ENCODE data around the gene BCAS3. TPM values are rescaled to one million over a fixed set of nuclear protein-coding genes. Genes with fewer than 3 reads are reported as not detected.

Gene BCAS3
- total RNA-seq, 1 donor from 2014 or later, result 44.8 TPM

GRCh38 chr17:61389670-61390478 lies 712.2 kb downstream of the BCAS3 start:
- H3K27me3 Mint-ChIP-seq (ENCODE audit: unreplicated experiment), result peaks cover 19% of the 10 kb centered on the region
- peak; percentile 85 for DNase-seq
- H3K4me1 Mint-ChIP-seq (ENCODE audit: low read depth, unreplicated experiment), result peaks cover 12% of the 10 kb centered on the region
- no peak overlapping the region for H3K4me3 Mint-ChIP-seq (ENCODE audit: unreplicated experiment)
- no peak overlapping the region for H3K27ac Mint-ChIP-seq (ENCODE audit: unreplicated experiment)
- H3K9me3 Mint-ChIP-seq (ENCODE audit: unreplicated experiment), result peaks cover 10% of the 10 kb centered on the region
- peak; percentile 87 for TF ChIP-seq CTCF (IDR thresholded peaks at IDR 0.05; ENCODE audit: partially characterized antibody, unreplicated experiment)
- H3K36me3 Mint-ChIP-seq (ENCODE audit: unreplicated experiment), result no peaks in the 10 kb centered on the region

GRCh38 chr17:61390479-61390791 lies 712.8 kb downstream of the BCAS3 start:
- peaks cover 7% of the 10 kb centered on the region for H3K4me1 Mint-ChIP-seq (ENCODE audit: low read depth, unreplicated experiment)
- H3K27me3 Mint-ChIP-seq (ENCODE audit: unreplicated experiment), result peaks cover 23% of the 10 kb centered on the region
- peaks cover 8% of the 10 kb centered on the region for H3K9me3 Mint-ChIP-seq (ENCODE audit: unreplicated experiment)
- no peaks in the 10 kb centered on the region for H3K36me3 Mint-ChIP-seq (ENCODE audit: unreplicated experiment)
- peak; percentile 10 for DNase-seq
- no peak overlapping the region for H3K27ac Mint-ChIP-seq (ENCODE audit: unreplicated experiment)
- TF ChIP-seq CTCF (IDR thresholded peaks at IDR 0.05; ENCODE audit: partially characterized antibody, unreplicated experiment), result no peak
- H3K4me3 Mint-ChIP-seq (ENCODE audit: unreplicated experiment), result no peak overlapping the region

- Mint-ChIP-seq H3K36me3 (ENCODE audit: unreplicated experiment) (no peaks in the 10 kb centered on the region), H3K27me3 (ENCODE audit: unreplicated experiment) (peaks cover 22% of the 10 kb centered on the region), H3K27ac (ENCODE audit: unreplicated experiment) (no peak overlapping the region), H3K4me3 (ENCODE audit: unreplicated experiment) (no peak overlapping the region), H3K9me3 (ENCODE audit: unreplicated experiment) (peaks cover 6% of the 10 kb centered on the region), H3K4me1 (ENCODE audit: low read depth, unreplicated experiment) (peaks cover 3% of the 10 kb centered on the region)
- DNase-seq, result peak; percentile 16
- no peak for TF ChIP-seq CTCF (IDR thresholded peaks at IDR 0.05; ENCODE audit: partially characterized antibody, unreplicated experiment)
Observed at GRCh38 chr17:61391595-61392291, 714.1 kb downstream of the BCAS3 start.

GRCh38 chr17:61392679-61393078 lies 715.0 kb downstream of the BCAS3 start:
- Mint-ChIP-seq H3K36me3 (ENCODE audit: unreplicated experiment) (no peaks in the 10 kb centered on the region), H3K27me3 (ENCODE audit: unreplicated experiment) (peaks cover 24% of the 10 kb centered on the region), H3K4me3 (ENCODE audit: unreplicated experiment) (no peak overlapping the region), H3K27ac (ENCODE audit: unreplicated experiment) (no peak overlapping the region), H3K4me1 (ENCODE audit: low read depth, unreplicated experiment) (peaks cover 3% of the 10 kb centered on the region), H3K9me3 (ENCODE audit: unreplicated experiment) (peaks cover 7% of the 10 kb centered on the region)
- TF ChIP-seq CTCF (IDR thresholded peaks at IDR 0.05; ENCODE audit: partially characterized antibody, unreplicated experiment), result no peak
- no peak for DNase-seq

GRCh38 chr17:61393550-61393903 lies 715.9 kb downstream of the BCAS3 start:
- peaks cover 11% of the 10 kb centered on the region for H3K9me3 Mint-ChIP-seq (ENCODE audit: unreplicated experiment)
- H3K36me3 Mint-ChIP-seq (ENCODE audit: unreplicated experiment), result no peaks in the 10 kb centered on the region
- H3K27ac Mint-ChIP-seq (ENCODE audit: unreplicated experiment), result no peak overlapping the region
- H3K4me3 Mint-ChIP-seq (ENCODE audit: unreplicated experiment), result no peak overlapping the region
- peaks cover 32% of the 10 kb centered on the region for H3K27me3 Mint-ChIP-seq (ENCODE audit: unreplicated experiment)
- TF ChIP-seq CTCF (IDR thresholded peaks at IDR 0.05; ENCODE audit: partially characterized antibody, unreplicated experiment), result no peak
- DNase-seq, result peak; percentile 13
- peaks cover 11% of the 10 kb centered on the region for H3K4me1 Mint-ChIP-seq (ENCODE audit: low read depth, unreplicated experiment)

Data from glutamatergic neuron (in vitro differentiated cells).